HL-60 (cell line): ENCODE measurements around the gene DCAF17.

ENCODE experiments used
- POLR2AphosphoS5 ChIP-seq: IDR thresholded peaks from 2 replicates; pipeline ENCODE4 v1.6.1; 2012; ENCODE audit warnings: low read depth
- REST ChIP-seq: IDR thresholded peaks from 2 replicates; pipeline ENCODE4 v1.6.1; 2012; ENCODE audit warnings: low read depth; ENCODE audit not compliant: insufficient replicate concordance
- TF ChIP-seq, protein P1 (sequence below): IDR thresholded peaks from one replicate; pipeline ENCODE4 v1.5.1; 2011; ENCODE audit warnings: low read length, control low read depth, inconsistent platforms; ENCODE audit not compliant: insufficient read depth

DNA sequence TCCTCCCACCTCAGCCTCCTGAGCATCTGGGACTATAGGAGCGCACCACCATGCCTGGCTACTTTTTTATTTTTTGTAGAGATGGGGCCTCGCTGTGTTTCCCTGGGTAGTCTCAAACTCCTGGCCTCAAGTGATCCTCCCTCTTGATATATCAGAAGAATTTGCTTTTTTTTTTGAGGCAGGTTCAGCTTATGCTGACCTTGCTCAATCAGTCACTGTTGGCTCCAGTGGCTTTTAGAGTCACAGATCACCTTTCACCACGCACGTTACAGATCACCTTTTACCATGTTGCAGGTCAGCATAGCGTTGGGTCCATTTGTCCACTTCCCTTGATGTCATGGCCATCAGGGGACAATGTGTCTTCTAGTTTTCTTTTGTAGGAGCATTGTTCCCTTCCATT, 36.1 kb downstream of the DCAF17 start:
- TF ChIP-seq, protein P1, sequence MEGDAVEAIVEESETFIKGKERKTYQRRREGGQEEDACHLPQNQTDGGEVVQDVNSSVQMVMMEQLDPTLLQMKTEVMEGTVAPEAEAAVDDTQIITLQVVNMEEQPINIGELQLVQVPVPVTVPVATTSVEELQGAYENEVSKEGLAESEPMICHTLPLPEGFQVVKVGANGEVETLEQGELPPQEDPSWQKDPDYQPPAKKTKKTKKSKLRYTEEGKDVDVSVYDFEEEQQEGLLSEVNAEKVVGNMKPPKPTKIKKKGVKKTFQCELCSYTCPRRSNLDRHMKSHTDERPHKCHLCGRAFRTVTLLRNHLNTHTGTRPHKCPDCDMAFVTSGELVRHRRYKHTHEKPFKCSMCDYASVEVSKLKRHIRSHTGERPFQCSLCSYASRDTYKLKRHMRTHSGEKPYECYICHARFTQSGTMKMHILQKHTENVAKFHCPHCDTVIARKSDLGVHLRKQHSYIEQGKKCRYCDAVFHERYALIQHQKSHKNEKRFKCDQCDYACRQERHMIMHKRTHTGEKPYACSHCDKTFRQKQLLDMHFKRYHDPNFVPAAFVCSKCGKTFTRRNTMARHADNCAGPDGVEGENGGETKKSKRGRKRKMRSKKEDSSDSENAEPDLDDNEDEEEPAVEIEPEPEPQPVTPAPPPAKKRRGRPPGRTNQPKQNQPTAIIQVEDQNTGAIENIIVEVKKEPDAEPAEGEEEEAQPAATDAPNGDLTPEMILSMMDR, result no peak
- TF ChIP-seq POLR2AphosphoS5 (no peak), REST (no peak)
